H9 (cell line): ENCODE measurements around the gene CC2D1A. TPM values are rescaled to one million over a fixed set of nuclear protein-coding genes. Genes with fewer than 3 reads are reported as not detected.

Source experiments
- DNase-seq: peaks from one replicate; pipeline ENCODE4 v3.0.0-alpha.2; 2017
- H2AFZ ChIP-seq: one replicate; pipeline ENCODE4 v1.6.1; 2013; ENCODE audit warnings: mild to moderate bottlenecking, low read length, control low read depth, moderate library complexity
- H2AK5ac ChIP-seq: 2 replicates; pipeline ENCODE4 v1.6.1; 2013; ENCODE audit warnings: low read length, control low read depth, mixed read lengths; ENCODE audit not compliant: insufficient read length
- H2BK120ac ChIP-seq: one replicate; pipeline ENCODE4 v1.6.1; 2013; ENCODE audit warnings: low read depth, mild to moderate bottlenecking, low read length, control low read depth, inconsistent platforms; ENCODE audit not compliant: poor library complexity, severe bottlenecking
- H2BK12ac ChIP-seq: 2 replicates; pipeline ENCODE4 v1.6.1; 2013; ENCODE audit warnings: low read length, control low read depth, mixed read lengths, low read depth; ENCODE audit not compliant: insufficient read length
- H2BK15ac ChIP-seq: 2 replicates; pipeline ENCODE4 v1.6.1; 2013; ENCODE audit warnings: low read depth, low read length, control low read depth
- H2BK20ac ChIP-seq: one replicate; pipeline ENCODE4 v1.6.1; 2013; ENCODE audit warnings: low read depth, mild to moderate bottlenecking, low read length, control low read depth, inconsistent platforms; ENCODE audit not compliant: poor library complexity, severe bottlenecking
- H2BK5ac ChIP-seq: 2 replicates; pipeline ENCODE4 v1.6.1; 2013; ENCODE audit warnings: low read length, control low read depth, mixed read lengths; ENCODE audit not compliant: insufficient read length
- H3K14ac ChIP-seq: 2 replicates; pipeline ENCODE4 v1.6.1; 2013; ENCODE audit warnings: low read length, control low read depth; ENCODE audit not compliant: insufficient read depth
- H3K18ac ChIP-seq: 2 replicates; pipeline ENCODE4 v1.6.1; 2013; ENCODE audit warnings: low read depth, mild to moderate bottlenecking, mixed read lengths, low read length, control low read depth; ENCODE audit not compliant: insufficient read length
- H3K23ac ChIP-seq: 2 replicates; pipeline ENCODE4 v1.6.1; 2013; ENCODE audit warnings: low read length, control low read depth, mixed read lengths, low read depth; ENCODE audit not compliant: insufficient read length
- H3K23me2 ChIP-seq: 2 replicates; pipeline ENCODE4 v1.6.1; 2013; ENCODE audit warnings: low read depth, mild to moderate bottlenecking, mixed read lengths, low read length, control low read depth; ENCODE audit not compliant: insufficient read length, poor library complexity, severe bottlenecking
- H3K27ac ChIP-seq: 2 replicates; pipeline ENCODE4 v1.5.1; 2013; ENCODE audit warnings: low read length, control low read depth, mixed read lengths, low read depth; ENCODE audit not compliant: insufficient read length
- H3K27me3 ChIP-seq: 2 replicates; pipeline ENCODE4 v1.6.1; 2013; ENCODE audit warnings: low read length, control low read depth, inconsistent platforms; ENCODE audit not compliant: insufficient read depth
- H3K4ac ChIP-seq: 2 replicates; pipeline ENCODE4 v1.6.1; 2013; ENCODE audit warnings: low read depth, mild to moderate bottlenecking, control low read depth, inconsistent platforms, low read length, moderate library complexity
- H3K4me1 ChIP-seq: 2 replicates; pipeline ENCODE4 v1.6.1; 2013; ENCODE audit warnings: low read length, control low read depth, inconsistent platforms; ENCODE audit not compliant: insufficient read depth
- H3K4me2 ChIP-seq: 2 replicates; pipeline ENCODE4 v1.6.1; 2013; ENCODE audit warnings: low read length, control low read depth, mixed read lengths; ENCODE audit not compliant: insufficient read length, insufficient read depth
- H3K56ac ChIP-seq: 2 replicates; pipeline ENCODE4 v1.6.1; 2013; ENCODE audit warnings: low read depth, mild to moderate bottlenecking, mixed read lengths, low read length, control low read depth; ENCODE audit not compliant: insufficient read length
- H3K79me1 ChIP-seq: 2 replicates; pipeline ENCODE4 v1.6.1; 2013; ENCODE audit warnings: low read depth, mild to moderate bottlenecking, moderate library complexity, low read length, control low read depth, inconsistent platforms; ENCODE audit not compliant: insufficient read depth, poor library complexity, severe bottlenecking
- H3K79me2 ChIP-seq: 2 replicates; pipeline ENCODE4 v1.6.1; 2013; ENCODE audit warnings: low read length, control low read depth, inconsistent platforms; ENCODE audit not compliant: insufficient read depth
- H3K9ac ChIP-seq: 2 replicates; pipeline ENCODE4 v1.6.1; 2013; ENCODE audit warnings: low read length, control low read depth, mixed read lengths; ENCODE audit not compliant: insufficient read length; ENCODE audit errors: extremely low read depth
- H3K9me3 ChIP-seq: one replicate; pipeline ENCODE4 v1.6.1; 2013; ENCODE audit warnings: low read depth, low read length, inconsistent platforms; ENCODE audit not compliant: control insufficient read depth
- H3T11ph ChIP-seq: one replicate; pipeline ENCODE4 v1.6.1; 2013; ENCODE audit warnings: mild to moderate bottlenecking, low read length, control low read depth, inconsistent platforms
- H4K20me1 ChIP-seq: one replicate; pipeline ENCODE4 v1.6.1; 2013; ENCODE audit not compliant: control insufficient read depth, insufficient read length, insufficient read depth
- H4K5ac ChIP-seq: 2 replicates; pipeline ENCODE4 v1.6.1; 2013; ENCODE audit warnings: low read depth, mild to moderate bottlenecking, mixed read lengths, low read length, control low read depth; ENCODE audit not compliant: insufficient read length
- H4K8ac ChIP-seq: replicated peaks from 2 replicates; pipeline ENCODE4 v1.6.1; 2013; ENCODE audit warnings: low read length, control low read depth, mixed read lengths, low read depth; ENCODE audit not compliant: insufficient read length
- H4K91ac ChIP-seq: 2 replicates; pipeline ENCODE4 v1.6.1; 2013; ENCODE audit warnings: low read depth, mild to moderate bottlenecking, moderate library complexity, mixed read lengths, low read length, control low read depth; ENCODE audit not compliant: insufficient read length
- H3K27ac Mint-ChIP-seq, 3 experiments: 2 replicates in 2 of 3; 3 replicates in 1 of 3; pipeline ENCODE4 v1.8.0; 2020 to 2021; ENCODE audit warnings: mixed read lengths in 3 of 3, mild to moderate bottlenecking in 1 of 3, moderate library complexity in 1 of 3
- H3K27me3 Mint-ChIP-seq: 2 replicates; pipeline ENCODE4 v1.8.0; 2021; ENCODE audit warnings: low read depth, mild to moderate bottlenecking, moderate library complexity, mixed read lengths
- H3K36me3 Mint-ChIP-seq, 3 experiments: 2 replicates in 2 of 3; 3 replicates in 1 of 3; pipeline ENCODE4 v1.8.0; 2020 to 2021; ENCODE audit warnings: low read depth in 3 of 3, mixed read lengths in 3 of 3; ENCODE audit not compliant: insufficient read depth in 1 of 3
- H3K4me1 Mint-ChIP-seq, 2 experiments: 2 replicates each; pipeline ENCODE4 v1.8.0; 2020; ENCODE audit warnings: mixed read lengths in 2 of 2
- H3K4me3 Mint-ChIP-seq, 2 experiments: 2 replicates in 1 of 2; 3 replicates in 1 of 2; pipeline ENCODE4 v1.8.0; 2020 to 2021; ENCODE audit warnings: mild to moderate bottlenecking in 2 of 2, mixed read lengths in 2 of 2, moderate library complexity in 1 of 2
- H3K9me3 Mint-ChIP-seq, 2 experiments: 2 replicates in 1 of 2; 3 replicates in 1 of 2; pipeline ENCODE4 v1.8.0; 2020; ENCODE audit warnings: mild to moderate bottlenecking in 2 of 2, mixed read lengths in 2 of 2, moderate library complexity in 1 of 2
- WGBS: extraction: QIAGEN DNeasy Blood & Tissue Kit; methylation state at CpG from one replicate; pipeline ENCODE4 v1.1.7; 2013; ENCODE audit warnings: missing lambda C conversion rate, low lambda C conversion rate, mixed read lengths; ENCODE audit not compliant: insufficient read length; ENCODE audit errors: extremely low coverage; 5-methylcytosine and 5-hydroxymethylcytosine counted together
- total RNA-seq: library from RNA; stranded (reverse); gene quantifications from 2 replicates; pipeline ENCODE4 v1.2.1, GENCODE V29; 2021
- TF ChIP-seq, protein P1 (sequence below): fragments of 200-600 bp; sonication (generic); conservative IDR thresholded peaks from 3 replicates; pipeline ENCODE4 v1.8.0; 2021; ENCODE audit warnings: antibody characterized with exemption, mild to moderate bottlenecking

The CC2D1A gene
- total RNA-seq, 1 experiment from 2014 or later, result 48.5 TPM

DNA sequence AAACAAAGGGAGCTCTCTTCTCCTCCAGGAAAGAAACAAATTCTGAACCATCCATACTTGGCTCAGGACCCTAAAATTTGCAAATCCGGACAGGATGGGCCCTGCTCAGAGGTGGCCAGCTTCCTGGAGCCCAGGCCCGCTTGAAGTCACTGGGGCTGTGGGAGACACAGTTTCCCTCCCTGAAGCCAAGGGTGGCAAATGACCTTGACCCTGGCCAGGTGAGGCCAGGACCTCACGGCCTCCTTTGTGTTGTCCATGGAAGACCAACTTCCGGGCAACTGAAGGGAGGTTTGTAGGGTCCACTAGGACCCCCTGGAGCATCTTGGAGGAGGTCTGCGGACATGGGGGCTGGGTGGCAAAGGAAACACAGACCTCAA lies 23.6 kb upstream of the CC2D1A start:
- Histone ChIP-seq H2BK120ac (no peak overlapping the region), H3K4ac (no peak overlapping the region), H3K4me1 (peaks cover 3% of the 10 kb centered on the region; the same call in 1 of the 2 replicates), H2BK20ac (no peak overlapping the region), H3K23me2 (peaks cover 3% of the 10 kb centered on the region), H3K14ac (no peak overlapping the region), H4K91ac (no peak overlapping the region), H3K79me2 (no peaks in the 10 kb centered on the region), H3K9ac (no peak overlapping the region), H4K8ac (no peak overlapping the region), H4K5ac (no peak overlapping the region), H2AK5ac (no peak overlapping the region), H3K23ac (no peak overlapping the region), H2AFZ (no peak overlapping the region), H3K9me3 (no peaks in the 10 kb centered on the region), H2BK15ac (no peak overlapping the region), H3T11ph (no peak overlapping the region), H4K20me1 (no peaks in the 10 kb centered on the region), H2BK5ac (no peak overlapping the region), H3K56ac (no peak overlapping the region), H3K27ac (no peak overlapping the region), H2BK12ac (no peak overlapping the region), H3K18ac (no peak overlapping the region), H3K4me2 (no peak overlapping the region), H3K79me1 (no peaks in the 10 kb centered on the region), H3K27me3 (no peaks in the 10 kb centered on the region)
- DNase-seq, result no peak
- H3K9me3 Mint-ChIP-seq, result no peaks in the 10 kb centered on the region; a peak in 1 of 5 replicates
- no peaks in the 10 kb centered on the region for H3K36me3 Mint-ChIP-seq
- TF ChIP-seq, protein P1, sequence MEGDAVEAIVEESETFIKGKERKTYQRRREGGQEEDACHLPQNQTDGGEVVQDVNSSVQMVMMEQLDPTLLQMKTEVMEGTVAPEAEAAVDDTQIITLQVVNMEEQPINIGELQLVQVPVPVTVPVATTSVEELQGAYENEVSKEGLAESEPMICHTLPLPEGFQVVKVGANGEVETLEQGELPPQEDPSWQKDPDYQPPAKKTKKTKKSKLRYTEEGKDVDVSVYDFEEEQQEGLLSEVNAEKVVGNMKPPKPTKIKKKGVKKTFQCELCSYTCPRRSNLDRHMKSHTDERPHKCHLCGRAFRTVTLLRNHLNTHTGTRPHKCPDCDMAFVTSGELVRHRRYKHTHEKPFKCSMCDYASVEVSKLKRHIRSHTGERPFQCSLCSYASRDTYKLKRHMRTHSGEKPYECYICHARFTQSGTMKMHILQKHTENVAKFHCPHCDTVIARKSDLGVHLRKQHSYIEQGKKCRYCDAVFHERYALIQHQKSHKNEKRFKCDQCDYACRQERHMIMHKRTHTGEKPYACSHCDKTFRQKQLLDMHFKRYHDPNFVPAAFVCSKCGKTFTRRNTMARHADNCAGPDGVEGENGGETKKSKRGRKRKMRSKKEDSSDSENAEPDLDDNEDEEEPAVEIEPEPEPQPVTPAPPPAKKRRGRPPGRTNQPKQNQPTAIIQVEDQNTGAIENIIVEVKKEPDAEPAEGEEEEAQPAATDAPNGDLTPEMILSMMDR, result no peak
- no peak overlapping the region for H3K4me3 Mint-ChIP-seq
- no peak overlapping the region for H3K27ac Mint-ChIP-seq
- whole genome bisulfite sequencing, result no CpG with 5 or more reads among the region's 5 CpGs
- peaks cover 20 to 27% of the 10 kb centered on the region in 2 experiments for H3K4me1 Mint-ChIP-seq
- H3K27me3 Mint-ChIP-seq, result peaks cover 18% of the 10 kb centered on the region
